Prostate gland (tissue), 2 donors: ENCODE results near the gene EPB41L5. TPM values are rescaled to one million over a fixed set of nuclear protein-coding genes. Genes with fewer than 3 reads are reported as not detected.

Experiments
- DNase-seq: peaks from one replicate; pipeline ENCODE4 v3.0.0-alpha.2; 2019; ENCODE audit warnings: low spot score
- H3K27ac ChIP-seq, 2 donors: fragments of 200-600 bp; sonication (generic); 2 replicates each; pipeline ENCODE4 v1.5.1; 2017 to 2019
- H3K27me3 ChIP-seq: fragments of 200-600 bp; sonication (generic); replicated peaks from 2 replicates; pipeline ENCODE4 v1.5.1; 2019; ENCODE audit not compliant: insufficient read depth
- H3K36me3 ChIP-seq, 2 donors: fragments of 200-600 bp; sonication (generic); 1 replicate in 1 of 2; 2 replicates in 1 of 2; pipeline versions ENCODE4 v1.5.1 to v1.8.1; 2017 to 2019
- H3K4me1 ChIP-seq: fragments of 200-600 bp; sonication (generic); replicated peaks from 2 replicates; pipeline ENCODE4 v1.5.1; 2019
- H3K4me3 ChIP-seq, 2 donors: fragments of 200-600 bp; sonication (generic); 2 replicates each; pipeline ENCODE4 v1.5.1; 2017 to 2019
- H3K9me3 ChIP-seq: fragments of 200-600 bp; sonication (generic); 2 replicates; pipeline ENCODE4 v1.5.1; 2017
- POLR2A ChIP-seq: fragments of 450-650 bp; IDR thresholded peaks from one replicate; pipeline ENCODE4 v1.6.1; 2016; ENCODE audit warnings: antibody characterized with exemption, mild to moderate bottlenecking
- POLR2AphosphoS5 ChIP-seq: sonication (generic); formaldehyde crosslinking; IDR thresholded peaks from one replicate; pipeline ENCODE4 v1.6.1; 2017; ENCODE audit warnings: antibody characterized with exemption
- WGBS: methylation state at CpG from one replicate; pipeline ENCODE4 v1.1.5; 2018; 5-methylcytosine and 5-hydroxymethylcytosine counted together
- intact Hi-C: fragments of 100-400 bp; cut with DNase I; formaldehyde crosslinking; loops from one replicate; pipeline ENCODE4 v1.14.2; 2022
- total RNA-seq, 2 donors: library from RNA; depleted of rRNA; stranded (reverse); fragments of >200 nt; gene quantifications; one replicate each; pipeline ENCODE4 v1.1.0, GENCODE V29; 2016
- TF ChIP-seq, protein P1 (sequence below), 4 experiments: fragments of 200-600 bp in 2 of 4; fragments of 450-650 bp in 2 of 4; sonication (generic) in 2 of 4; IDR thresholded peaks; 1 replicate in 3 of 4; 2 replicates in 1 of 4; pipeline ENCODE4 v1.5.1; 2016 to 2019; ENCODE audit warnings: antibody characterized with exemption in 4 of 4, mild to moderate bottlenecking in 2 of 4, moderate library complexity in 2 of 4

The EPB41L5 gene
- total RNA-seq, 2 donors from 2014 or later = 37.1 to 51.1 TPM

DNA sequence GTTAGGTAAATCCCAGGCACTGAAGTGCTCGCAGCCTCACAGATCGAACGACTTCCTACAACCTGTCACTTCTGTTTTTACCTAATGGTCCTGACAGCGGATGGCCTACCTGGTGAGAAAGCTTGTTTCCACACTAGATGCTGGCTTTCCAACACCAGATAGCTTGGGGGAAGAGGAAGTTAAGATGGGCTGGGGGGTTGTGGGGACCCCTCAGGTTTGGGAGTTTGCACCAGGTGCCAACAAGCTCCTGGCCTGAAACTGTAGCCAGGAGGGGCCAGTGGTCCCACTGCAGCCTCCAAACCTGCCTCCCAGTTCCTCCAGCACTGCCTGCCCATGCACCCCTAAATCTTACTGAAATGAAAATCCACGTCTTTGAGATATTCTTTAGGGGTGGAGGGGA, 206.4 kb downstream of the EPB41L5 start:
- TF ChIP-seq POLR2AphosphoS5 (no peak), POLR2A (no peak)
- TF ChIP-seq, protein P1, sequence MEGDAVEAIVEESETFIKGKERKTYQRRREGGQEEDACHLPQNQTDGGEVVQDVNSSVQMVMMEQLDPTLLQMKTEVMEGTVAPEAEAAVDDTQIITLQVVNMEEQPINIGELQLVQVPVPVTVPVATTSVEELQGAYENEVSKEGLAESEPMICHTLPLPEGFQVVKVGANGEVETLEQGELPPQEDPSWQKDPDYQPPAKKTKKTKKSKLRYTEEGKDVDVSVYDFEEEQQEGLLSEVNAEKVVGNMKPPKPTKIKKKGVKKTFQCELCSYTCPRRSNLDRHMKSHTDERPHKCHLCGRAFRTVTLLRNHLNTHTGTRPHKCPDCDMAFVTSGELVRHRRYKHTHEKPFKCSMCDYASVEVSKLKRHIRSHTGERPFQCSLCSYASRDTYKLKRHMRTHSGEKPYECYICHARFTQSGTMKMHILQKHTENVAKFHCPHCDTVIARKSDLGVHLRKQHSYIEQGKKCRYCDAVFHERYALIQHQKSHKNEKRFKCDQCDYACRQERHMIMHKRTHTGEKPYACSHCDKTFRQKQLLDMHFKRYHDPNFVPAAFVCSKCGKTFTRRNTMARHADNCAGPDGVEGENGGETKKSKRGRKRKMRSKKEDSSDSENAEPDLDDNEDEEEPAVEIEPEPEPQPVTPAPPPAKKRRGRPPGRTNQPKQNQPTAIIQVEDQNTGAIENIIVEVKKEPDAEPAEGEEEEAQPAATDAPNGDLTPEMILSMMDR (IDR thresholded peaks at IDR 0.05) = no peak
- WGBS = 94% methylated on average over 5 of the region's 5 CpGs
- no peak for DNase-seq
- no peaks in the 10 kb centered on the region for H3K36me3 ChIP-seq
- H3K27me3 ChIP-seq = no peaks in the 10 kb centered on the region
- intact Hi-C loops = no loop called here
- peaks cover 4% of the 10 kb centered on the region for H3K4me1 ChIP-seq
- H3K4me3 ChIP-seq = no peak overlapping the region
- H3K27ac ChIP-seq = no peak overlapping the region
- no peaks in the 10 kb centered on the region for H3K9me3 ChIP-seq

DNA sequence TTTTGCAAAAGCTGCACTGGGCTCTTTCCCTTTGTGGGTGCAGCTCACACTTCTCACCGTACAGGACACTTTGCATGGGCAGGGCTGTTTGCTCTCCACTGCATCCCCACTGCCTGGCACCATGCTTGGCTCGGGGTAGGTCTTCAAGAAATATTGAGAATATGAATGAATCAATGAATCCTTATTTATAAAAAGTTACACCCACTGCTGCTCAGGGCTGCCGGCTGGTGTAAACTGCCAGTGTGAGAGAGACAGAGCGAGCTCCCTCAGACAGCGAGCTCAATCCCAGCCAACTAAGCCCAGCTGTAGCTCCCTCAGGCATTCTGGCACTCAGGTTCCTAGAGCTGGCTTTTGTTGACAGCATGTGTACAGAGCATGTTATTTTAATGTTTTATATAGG, 206.9 kb downstream of the EPB41L5 start:
- H3K9me3 ChIP-seq = no peaks in the 10 kb centered on the region
- TF ChIP-seq, protein P1 (IDR thresholded peaks at IDR 0.05) = no peak
- TF ChIP-seq POLR2AphosphoS5 = no peak
- no peak for TF ChIP-seq POLR2A
- intact Hi-C loops = no loop called here
- no peak overlapping the region for H3K4me3 ChIP-seq
- peaks cover 5% of the 10 kb centered on the region for H3K4me1 ChIP-seq
- no peak for DNase-seq
- no peaks in the 10 kb centered on the region for H3K36me3 ChIP-seq
- WGBS = 66% methylated on average over 5 of the region's 5 CpGs
- H3K27ac ChIP-seq = no peak overlapping the region
- no peaks in the 10 kb centered on the region for H3K27me3 ChIP-seq

DNA sequence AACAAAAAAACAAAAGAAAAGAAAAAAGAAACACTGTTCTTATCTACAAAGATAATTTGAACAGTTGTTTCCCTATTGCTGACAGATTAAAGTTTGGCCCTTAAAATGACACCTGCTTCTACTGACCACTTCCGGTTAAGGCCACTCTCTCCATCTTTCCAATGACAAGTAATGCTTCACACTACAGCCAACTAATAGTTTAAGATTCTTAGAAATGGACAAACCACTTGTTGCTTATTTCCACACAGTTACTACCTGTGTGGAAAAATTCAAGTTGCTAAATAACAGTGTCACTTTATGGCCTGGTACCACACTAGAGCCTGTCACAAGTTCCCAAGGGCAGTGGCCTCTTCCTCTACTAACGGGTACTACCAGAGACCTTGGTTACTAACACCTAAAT, 207.9 kb downstream of the EPB41L5 start:
- Histone ChIP-seq H3K36me3 (no peaks in the 10 kb centered on the region), H3K4me1 (peaks cover 5% of the 10 kb centered on the region), H3K4me3 (no peak overlapping the region), H3K27ac (no peak overlapping the region), H3K9me3 (no peaks in the 10 kb centered on the region), H3K27me3 (no peaks in the 10 kb centered on the region)
- TF ChIP-seq, protein P1 (IDR thresholded peaks at IDR 0.05) = no peak
- TF ChIP-seq POLR2AphosphoS5 = no peak
- TF ChIP-seq POLR2A = no peak
- intact Hi-C loops = no loop called here
- DNase-seq = no peak
- 92% methylated on average over 2 of the region's 2 CpGs for WGBS

DNA sequence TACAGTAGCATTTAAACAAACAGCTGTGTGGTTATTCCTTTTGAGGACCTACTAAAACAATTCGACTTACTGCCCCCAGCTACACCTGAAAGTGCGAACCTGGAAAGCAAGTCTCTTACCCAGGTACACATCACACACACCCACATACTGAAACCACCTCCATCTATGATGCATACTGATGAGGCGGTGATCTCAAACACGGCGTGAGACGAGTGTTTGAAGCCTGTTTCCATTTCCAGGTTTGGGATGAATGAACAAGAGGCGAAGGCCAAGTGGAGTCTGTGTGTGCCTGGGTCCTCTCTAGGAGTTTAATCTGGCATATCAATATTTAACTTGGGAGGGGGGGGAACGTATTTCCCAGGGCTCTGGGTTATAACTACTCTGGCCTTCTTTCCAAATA, 208.7 kb downstream of the EPB41L5 start:
- WGBS = 93% methylated on average over 8 of the region's 8 CpGs
- no peak for DNase-seq
- no peaks in the 10 kb centered on the region for H3K27me3 ChIP-seq

More for the DNA sequence above, 208.7 kb downstream of the EPB41L5 start:
- Histone ChIP-seq H3K4me3 (no peak overlapping the region), H3K36me3 (no peaks in the 10 kb centered on the region), H3K4me1 (peaks cover 5% of the 10 kb centered on the region), H3K27ac (no peak overlapping the region), H3K9me3 (no peaks in the 10 kb centered on the region)
- TF ChIP-seq, protein P1 (IDR thresholded peaks at IDR 0.05) = no peak
- no peak for TF ChIP-seq POLR2A
- TF ChIP-seq POLR2AphosphoS5 = no peak
- intact Hi-C loops = loop anchor here (2.0 kb wide), 1 partner anchor 31 kb away; the partner anchor contains the start of gene RALB
